ENCODE results near the gene DHFR2.

GRCh38 chr3:94095111-94095510, 32.4 kb upstream of the DHFR2 start:
- TF ChIP-seq FOS (IDR thresholded peaks at IDR 0.05; ENCODE audit: low read depth, low read length) (no peak), POLR2A (IDR thresholded peaks at IDR 0.05; ENCODE audit: low read depth, low read length) (no peak), CTCF (conservative IDR thresholded peaks at IDR 0.05; ENCODE audit: low read depth, low read length) (no peak), RFX5 (IDR thresholded peaks at IDR 0.05; ENCODE audit: low read depth, low read length) (no peak)

All from IMR-90 (cell line).